Measurements from ENCODE around the gene TKTL1. TPM values are rescaled to one million over a fixed set of nuclear protein-coding genes. Genes with fewer than 3 reads are reported as not detected.

Gene TKTL1
- total and polyA plus RNA-seq, 4 donors = 0.23 to 0.24 TPM; not detected in 2

Other genes starting within 250 kb of the TKTL1 start
- 10 to 100 TPM; 73.5 to 80.7 TPM for gene MECP2, start 198.1 kb upstream of the TKTL1 start, total RNA-seq
- 10 to 100 TPM; 10.4 to 24.9 TPM for gene MECP2, start 198.1 kb upstream of the TKTL1 start, polyA plus RNA-seq
- gene OPN1LW, start 151.6 kb upstream of the TKTL1 start, total RNA-seq = not detected
- gene OPN1LW, start 151.6 kb upstream of the TKTL1 start, polyA plus RNA-seq = not detected
- gene OPN1MW, start 113.2 kb upstream of the TKTL1 start, total RNA-seq = not detected
- gene OPN1MW, start 113.2 kb upstream of the TKTL1 start, polyA plus RNA-seq = not detected
- gene OPN1MW2, start 76.0 kb upstream of the TKTL1 start, total RNA-seq = not detected
- gene OPN1MW2, start 76.0 kb upstream of the TKTL1 start, polyA plus RNA-seq = not detected
- not detected for gene OPN1MW3, start 38.2 kb upstream of the TKTL1 start, total RNA-seq
- not detected for gene OPN1MW3, start 38.2 kb upstream of the TKTL1 start, polyA plus RNA-seq
- not detected for gene TEX28, start 671 bp upstream of the TKTL1 start, total RNA-seq
- not detected for gene TEX28, start 671 bp upstream of the TKTL1 start, polyA plus RNA-seq
- gene FLNA, start 78.8 kb downstream of the TKTL1 start, total RNA-seq = 1,000 to 10,000 TPM; 4,329 to 7,587 TPM
- 1,000 to 10,000 TPM in 1 of 2 donors, 100 to 1,000 TPM in 1; 515 to 7,857 TPM for gene FLNA, start 78.8 kb downstream of the TKTL1 start, polyA plus RNA-seq
- gene EMD, start 83.5 kb downstream of the TKTL1 start, total RNA-seq = 10 to 100 TPM; 49.9 to 73.1 TPM
- 100 to 1,000 TPM in 1 of 2 donors, 10 to 100 TPM in 1; 97.7 to 157 TPM for gene EMD, start 83.5 kb downstream of the TKTL1 start, polyA plus RNA-seq
- 1,000 to 10,000 TPM; 2,525 to 2,861 TPM for gene RPL10, start 102.6 kb downstream of the TKTL1 start, total RNA-seq
- 1,000 to 10,000 TPM; 7,028 to 7,505 TPM for gene RPL10, start 102.6 kb downstream of the TKTL1 start, polyA plus RNA-seq
- 10 to 100 TPM; 25.9 to 29.0 TPM for gene DNASE1L1, start 113.5 kb downstream of the TKTL1 start, total RNA-seq
- 10 to 100 TPM; 37.3 to 46.2 TPM for gene DNASE1L1, start 113.5 kb downstream of the TKTL1 start, polyA plus RNA-seq
- gene TAFAZZIN, start 115.7 kb downstream of the TKTL1 start, total RNA-seq = 10 to 100 TPM; 30.8 to 59.6 TPM
- 100 to 1,000 TPM in 1 of 2 donors, 1 to 10 TPM in 1; 5.5 to 129 TPM for gene TAFAZZIN, start 115.7 kb downstream of the TKTL1 start, polyA plus RNA-seq
- gene ATP6AP1, start 132.9 kb downstream of the TKTL1 start, total RNA-seq = 10 to 100 TPM; 63.3 to 63.5 TPM
- gene ATP6AP1, start 132.9 kb downstream of the TKTL1 start, polyA plus RNA-seq = 10 to 100 TPM; 44.1 to 77.5 TPM
- 100 to 1,000 TPM; 124 to 130 TPM for gene GDI1, start 141.4 kb downstream of the TKTL1 start, total RNA-seq
- gene GDI1, start 141.4 kb downstream of the TKTL1 start, polyA plus RNA-seq = 100 to 1,000 TPM in 1 of 2 donors, 10 to 100 TPM in 1; 77.0 to 209 TPM
- 10 to 100 TPM; 57.1 to 62.9 TPM for gene FAM50A, start 148.3 kb downstream of the TKTL1 start, total RNA-seq
- gene FAM50A, start 148.3 kb downstream of the TKTL1 start, polyA plus RNA-seq = 100 to 1,000 TPM; 138 to 246 TPM
- gene PLXNA3, start 162.5 kb downstream of the TKTL1 start, total RNA-seq = 10 to 100 TPM; 59.4 to 79.1 TPM
- gene PLXNA3, start 162.5 kb downstream of the TKTL1 start, polyA plus RNA-seq = 10 to 100 TPM in 1 of 2 donors, 1 to 10 TPM in 1; 6.5 to 39.7 TPM
- 1 to 10 TPM; 6.0 to 8.3 TPM for gene LAGE3, start 183.5 kb downstream of the TKTL1 start, total RNA-seq
- gene LAGE3, start 183.5 kb downstream of the TKTL1 start, polyA plus RNA-seq = 1 to 10 TPM; 3.5 to 9.1 TPM
- 10 to 100 TPM; 20.5 to 27.2 TPM for gene UBL4A, start 190.8 kb downstream of the TKTL1 start, total RNA-seq
- gene UBL4A, start 190.8 kb downstream of the TKTL1 start, polyA plus RNA-seq = 10 to 100 TPM; 24.3 to 26.6 TPM
- 10 to 100 TPM; 24.2 to 27.7 TPM for gene SLC10A3, start 194.8 kb downstream of the TKTL1 start, total RNA-seq
- 10 to 100 TPM; 16.8 to 38.8 TPM for gene SLC10A3, start 194.8 kb downstream of the TKTL1 start, polyA plus RNA-seq
- gene FAM3A, start 220.4 kb downstream of the TKTL1 start, total RNA-seq = 10 to 100 TPM; 26.1 to 34.5 TPM
- 100 to 1,000 TPM in 1 of 2 donors, 10 to 100 TPM in 1; 41.4 to 101 TPM for gene FAM3A, start 220.4 kb downstream of the TKTL1 start, polyA plus RNA-seq

All from aorta (tissue), 4 donors.